HCT116 (cell line): ENCODE data around the gene OR9I1.

ENCODE experiments used
- CEBPB ChIP-seq: IDR thresholded peaks from 2 replicates; pipeline ENCODE4 v1.6.1; 2012; ENCODE audit warnings: low read depth
- ELF1 ChIP-seq: IDR thresholded peaks from 2 replicates; pipeline ENCODE4 v1.6.1; 2012; ENCODE audit warnings: low read depth, borderline replicate concordance
- EZH2 ChIP-seq: fragments of 200-600 bp; sonication (generic); IDR thresholded peaks from 2 replicates; pipeline ENCODE4 v1.6.1; 2017; ENCODE audit warnings: antibody characterized with exemption, mixed run types
- EZH2phosphoT487 ChIP-seq: fragments of 200-600 bp; IDR thresholded peaks from 2 replicates; pipeline ENCODE4 v1.6.1; 2018; ENCODE audit warnings: antibody characterized with exemption, borderline replicate concordance
- FOSL1 ChIP-seq: IDR thresholded peaks from 2 replicates; pipeline ENCODE4 v1.6.1; 2012; ENCODE audit warnings: low read depth
- JUND ChIP-seq: IDR thresholded peaks from 2 replicates; pipeline ENCODE4 v1.6.1; 2012
- POLR2A ChIP-seq: IDR thresholded peaks from 2 replicates; pipeline ENCODE4 v1.7.0; 2011; ENCODE audit warnings: borderline replicate concordance; ENCODE audit not compliant: insufficient read depth, insufficient read length; ENCODE audit errors: extremely low read depth
- POLR2AphosphoS5 ChIP-seq: IDR thresholded peaks from 2 replicates; pipeline ENCODE4 v1.6.1; 2011; ENCODE audit warnings: mild to moderate bottlenecking, low read depth, low read length, moderate library complexity
- RAD21 ChIP-seq: IDR thresholded peaks from 2 replicates; pipeline ENCODE4 v1.6.1; 2012; ENCODE audit warnings: low read depth, mild to moderate bottlenecking
- SP1 ChIP-seq: IDR thresholded peaks from 2 replicates; pipeline ENCODE4 v1.6.1; 2012; ENCODE audit warnings: low read depth
- TF ChIP-seq, protein P1 (sequence below): IDR thresholded peaks from 2 replicates; pipeline ENCODE4 v1.6.1; 2011; ENCODE audit warnings: mild to moderate bottlenecking, low read length, moderate library complexity; ENCODE audit not compliant: insufficient replicate concordance; ENCODE audit errors: extremely low read depth
- TF ChIP-seq, protein P2 (sequence below), 3 experiments: fragments of 200-600 bp in 1 of 3; sonication (generic) in 1 of 3; IDR thresholded peaks in 2 of 3; conservative IDR thresholded peaks in 1 of 3; 2 replicates each; pipeline ENCODE4 v1.5.1; 2012 to 2017; ENCODE audit warnings: low read depth in 2 of 3, low read length in 2 of 3, antibody characterized with exemption in 1 of 3, borderline replicate concordance in 1 of 3, control low read depth in 1 of 3, mild to moderate bottlenecking in 1 of 3, mixed read lengths in 1 of 3, mixed run types in 1 of 3, moderate library complexity in 1 of 3; ENCODE audit not compliant: insufficient read depth in 1 of 3
- TF ChIP-seq, protein P3 (sequence below): IDR thresholded peaks from 2 replicates; pipeline ENCODE4 v1.6.1; 2012
- TF ChIP-seq, protein P4 (sequence below): IDR thresholded peaks from 2 replicates; pipeline ENCODE4 v1.6.1; 2012; ENCODE audit warnings: low read depth

DNA sequence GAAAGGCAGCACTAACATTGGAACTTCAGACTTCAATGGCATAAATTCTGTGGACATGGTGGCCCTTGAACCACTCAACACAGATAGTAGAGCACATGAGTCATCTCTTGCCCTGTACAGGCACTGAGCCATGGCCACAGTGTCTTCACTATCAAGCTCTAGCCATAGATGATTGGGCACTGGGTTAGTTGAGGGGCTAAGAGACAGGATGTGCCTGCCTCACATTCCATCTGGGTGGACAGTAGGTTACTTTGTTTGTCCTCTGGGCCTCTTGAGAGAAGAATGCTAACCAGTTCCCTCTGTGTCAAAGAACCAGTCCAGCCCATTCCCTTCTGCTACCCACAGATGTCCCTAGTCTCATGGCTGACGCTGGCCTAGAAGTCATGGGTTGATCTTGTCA, 54.7 kb downstream of the OR9I1 start:
- TF ChIP-seq, protein P1, sequence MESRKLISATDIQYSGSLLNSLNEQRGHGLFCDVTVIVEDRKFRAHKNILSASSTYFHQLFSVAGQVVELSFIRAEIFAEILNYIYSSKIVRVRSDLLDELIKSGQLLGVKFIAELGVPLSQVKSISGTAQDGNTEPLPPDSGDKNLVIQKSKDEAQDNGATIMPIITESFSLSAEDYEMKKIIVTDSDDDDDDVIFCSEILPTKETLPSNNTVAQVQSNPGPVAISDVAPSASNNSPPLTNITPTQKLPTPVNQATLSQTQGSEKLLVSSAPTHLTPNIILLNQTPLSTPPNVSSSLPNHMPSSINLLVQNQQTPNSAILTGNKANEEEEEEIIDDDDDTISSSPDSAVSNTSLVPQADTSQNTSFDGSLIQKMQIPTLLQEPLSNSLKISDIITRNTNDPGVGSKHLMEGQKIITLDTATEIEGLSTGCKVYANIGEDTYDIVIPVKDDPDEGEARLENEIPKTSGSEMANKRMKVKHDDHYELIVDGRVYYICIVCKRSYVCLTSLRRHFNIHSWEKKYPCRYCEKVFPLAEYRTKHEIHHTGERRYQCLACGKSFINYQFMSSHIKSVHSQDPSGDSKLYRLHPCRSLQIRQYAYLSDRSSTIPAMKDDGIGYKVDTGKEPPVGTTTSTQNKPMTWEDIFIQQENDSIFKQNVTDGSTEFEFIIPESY: no peak
- TF ChIP-seq EZH2: no peak
- no peak for TF ChIP-seq RAD21
- TF ChIP-seq, protein P2, sequence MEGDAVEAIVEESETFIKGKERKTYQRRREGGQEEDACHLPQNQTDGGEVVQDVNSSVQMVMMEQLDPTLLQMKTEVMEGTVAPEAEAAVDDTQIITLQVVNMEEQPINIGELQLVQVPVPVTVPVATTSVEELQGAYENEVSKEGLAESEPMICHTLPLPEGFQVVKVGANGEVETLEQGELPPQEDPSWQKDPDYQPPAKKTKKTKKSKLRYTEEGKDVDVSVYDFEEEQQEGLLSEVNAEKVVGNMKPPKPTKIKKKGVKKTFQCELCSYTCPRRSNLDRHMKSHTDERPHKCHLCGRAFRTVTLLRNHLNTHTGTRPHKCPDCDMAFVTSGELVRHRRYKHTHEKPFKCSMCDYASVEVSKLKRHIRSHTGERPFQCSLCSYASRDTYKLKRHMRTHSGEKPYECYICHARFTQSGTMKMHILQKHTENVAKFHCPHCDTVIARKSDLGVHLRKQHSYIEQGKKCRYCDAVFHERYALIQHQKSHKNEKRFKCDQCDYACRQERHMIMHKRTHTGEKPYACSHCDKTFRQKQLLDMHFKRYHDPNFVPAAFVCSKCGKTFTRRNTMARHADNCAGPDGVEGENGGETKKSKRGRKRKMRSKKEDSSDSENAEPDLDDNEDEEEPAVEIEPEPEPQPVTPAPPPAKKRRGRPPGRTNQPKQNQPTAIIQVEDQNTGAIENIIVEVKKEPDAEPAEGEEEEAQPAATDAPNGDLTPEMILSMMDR (IDR thresholded peaks at IDR 0.05 in 2 of 3, conservative IDR thresholded peaks at IDR 0.05 in 1 of 3; ENCODE audit: borderline replicate concordance in 1 of 3, insufficient read depth in 1 of 3, low read depth in 2 of 3, low read length in 2 of 3): no peak
- TF ChIP-seq POLR2A: no peak
- TF ChIP-seq, protein P3, sequence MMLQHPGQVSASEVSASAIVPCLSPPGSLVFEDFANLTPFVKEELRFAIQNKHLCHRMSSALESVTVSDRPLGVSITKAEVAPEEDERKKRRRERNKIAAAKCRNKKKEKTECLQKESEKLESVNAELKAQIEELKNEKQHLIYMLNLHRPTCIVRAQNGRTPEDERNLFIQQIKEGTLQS: no peak
- no peak for TF ChIP-seq EZH2phosphoT487
- no peak for TF ChIP-seq CEBPB
- no peak for TF ChIP-seq FOSL1
- no peak for TF ChIP-seq SP1
- no peak for TF ChIP-seq JUND
- no peak for TF ChIP-seq POLR2AphosphoS5
- TF ChIP-seq, protein P4, sequence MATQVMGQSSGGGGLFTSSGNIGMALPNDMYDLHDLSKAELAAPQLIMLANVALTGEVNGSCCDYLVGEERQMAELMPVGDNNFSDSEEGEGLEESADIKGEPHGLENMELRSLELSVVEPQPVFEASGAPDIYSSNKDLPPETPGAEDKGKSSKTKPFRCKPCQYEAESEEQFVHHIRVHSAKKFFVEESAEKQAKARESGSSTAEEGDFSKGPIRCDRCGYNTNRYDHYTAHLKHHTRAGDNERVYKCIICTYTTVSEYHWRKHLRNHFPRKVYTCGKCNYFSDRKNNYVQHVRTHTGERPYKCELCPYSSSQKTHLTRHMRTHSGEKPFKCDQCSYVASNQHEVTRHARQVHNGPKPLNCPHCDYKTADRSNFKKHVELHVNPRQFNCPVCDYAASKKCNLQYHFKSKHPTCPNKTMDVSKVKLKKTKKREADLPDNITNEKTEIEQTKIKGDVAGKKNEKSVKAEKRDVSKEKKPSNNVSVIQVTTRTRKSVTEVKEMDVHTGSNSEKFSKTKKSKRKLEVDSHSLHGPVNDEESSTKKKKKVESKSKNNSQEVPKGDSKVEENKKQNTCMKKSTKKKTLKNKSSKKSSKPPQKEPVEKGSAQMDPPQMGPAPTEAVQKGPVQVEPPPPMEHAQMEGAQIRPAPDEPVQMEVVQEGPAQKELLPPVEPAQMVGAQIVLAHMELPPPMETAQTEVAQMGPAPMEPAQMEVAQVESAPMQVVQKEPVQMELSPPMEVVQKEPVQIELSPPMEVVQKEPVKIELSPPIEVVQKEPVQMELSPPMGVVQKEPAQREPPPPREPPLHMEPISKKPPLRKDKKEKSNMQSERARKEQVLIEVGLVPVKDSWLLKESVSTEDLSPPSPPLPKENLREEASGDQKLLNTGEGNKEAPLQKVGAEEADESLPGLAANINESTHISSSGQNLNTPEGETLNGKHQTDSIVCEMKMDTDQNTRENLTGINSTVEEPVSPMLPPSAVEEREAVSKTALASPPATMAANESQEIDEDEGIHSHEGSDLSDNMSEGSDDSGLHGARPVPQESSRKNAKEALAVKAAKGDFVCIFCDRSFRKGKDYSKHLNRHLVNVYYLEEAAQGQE: no peak
- no peak for TF ChIP-seq ELF1
